A673 (cell line): Measurements from ENCODE around the gene TSSC4. TPM values are rescaled to one million over a fixed set of nuclear protein-coding genes. Genes with fewer than 3 reads are reported as not detected.

Source experiments
- BruUV-seq: library from RNA; stranded (reverse); fragments of 400-500 nt; replicated peaks from 2 replicates; lab custom pipeline; 2021; lab: Mats Ljungman, UMichigan
- CTCF ChIA-PET: fragments of 300-600 bp; sonication (Branson Sonifier 250); formaldehyde crosslinking; loops from one replicate; lab custom pipeline; 2022; ENCODE audit warnings: antibody characterized with exemption; lab: Charles Lee
- POLR2A ChIA-PET: fragments of 300-600 bp; sonication (Branson Sonifier 250); formaldehyde crosslinking; loops from one replicate; lab custom pipeline; 2022; ENCODE audit warnings: antibody characterized with exemption; ENCODE audit not compliant: low non-redundant PET; lab: Charles Lee
- DNase-seq: peaks from one replicate; pipeline ENCODE4 v3.0.0-alpha.2; 2015; ENCODE audit warnings: low spot score
- H3K27ac ChIP-seq: fragments of 200-600 bp; sonication (generic); 2 replicates; pipeline ENCODE4 v1.5.1; 2016; ENCODE audit warnings: mixed run types, low read depth, mild to moderate bottlenecking, mixed read lengths, antibody characterized with exemption, low read length; ENCODE audit not compliant: poor library complexity, severe bottlenecking
- H3K27me3 ChIP-seq: fragments of 200-600 bp; sonication (generic); replicated peaks from 2 replicates; pipeline ENCODE4 v1.6.1; 2017; ENCODE audit warnings: mixed run types, low read depth, mild to moderate bottlenecking, mixed read lengths, antibody characterized with exemption, low read length; ENCODE audit not compliant: insufficient read depth, poor library complexity
- H3K36me3 ChIP-seq: fragments of 200-600 bp; sonication (generic); 2 replicates; pipeline ENCODE4 v1.6.1; 2016; ENCODE audit warnings: mixed run types, mild to moderate bottlenecking, mixed read lengths, antibody characterized with exemption, low read length; ENCODE audit not compliant: insufficient read depth, poor library complexity, severe bottlenecking
- H3K4me1 ChIP-seq: fragments of 200-600 bp; sonication (generic); 2 replicates; pipeline ENCODE4 v1.6.1; 2017; ENCODE audit warnings: mixed run types, mild to moderate bottlenecking, mixed read lengths, antibody characterized with exemption, low read length; ENCODE audit not compliant: insufficient read depth, poor library complexity, severe bottlenecking
- H3K4me3 ChIP-seq: fragments of 200-600 bp; sonication (generic); 2 replicates; pipeline ENCODE4 v1.5.1; 2016; ENCODE audit warnings: low read depth, mixed run types, mild to moderate bottlenecking, mixed read lengths, low read length; ENCODE audit not compliant: poor library complexity, severe bottlenecking
- H3K9me3 ChIP-seq: fragments of 200-600 bp; sonication (generic); 2 replicates; pipeline ENCODE4 v1.6.1; 2016; ENCODE audit warnings: mixed run types, low read depth, mild to moderate bottlenecking, mixed read lengths, antibody characterized with exemption, low read length; ENCODE audit not compliant: poor library complexity, severe bottlenecking
- EZH2 ChIP-seq: fragments of 200-600 bp; sonication (generic); IDR thresholded peaks from 2 replicates; pipeline ENCODE4 v1.6.1; 2017; ENCODE audit warnings: borderline replicate concordance, low read depth, mild to moderate bottlenecking, mixed read lengths, antibody characterized with exemption, low read length; ENCODE audit not compliant: poor library complexity, severe bottlenecking
- intact Hi-C: fragments of 100-400 bp; cut with micrococcal nuclease; formaldehyde crosslinking; loops from one replicate; pipeline ENCODE4 v1.10.0; 2022; ENCODE audit not compliant: unreplicated experiment
- total RNA-seq: library from RNA; stranded (reverse); gene quantifications from 2 replicates; pipeline ENCODE4 v1.2.3, GENCODE V29; 2021
- TF ChIP-seq, protein P1 (sequence below): fragments of 300-800, 200-600 bp; sonication (generic); conservative IDR thresholded peaks from 2 replicates; pipeline ENCODE4 v1.5.1; 2017; ENCODE audit warnings: low read depth, mild to moderate bottlenecking, antibody characterized with exemption, low read length, moderate library complexity, mixed read lengths

TSSC4 gene
- total RNA-seq, 1 experiment from 2014 or later, result 46.8 TPM

DNA sequence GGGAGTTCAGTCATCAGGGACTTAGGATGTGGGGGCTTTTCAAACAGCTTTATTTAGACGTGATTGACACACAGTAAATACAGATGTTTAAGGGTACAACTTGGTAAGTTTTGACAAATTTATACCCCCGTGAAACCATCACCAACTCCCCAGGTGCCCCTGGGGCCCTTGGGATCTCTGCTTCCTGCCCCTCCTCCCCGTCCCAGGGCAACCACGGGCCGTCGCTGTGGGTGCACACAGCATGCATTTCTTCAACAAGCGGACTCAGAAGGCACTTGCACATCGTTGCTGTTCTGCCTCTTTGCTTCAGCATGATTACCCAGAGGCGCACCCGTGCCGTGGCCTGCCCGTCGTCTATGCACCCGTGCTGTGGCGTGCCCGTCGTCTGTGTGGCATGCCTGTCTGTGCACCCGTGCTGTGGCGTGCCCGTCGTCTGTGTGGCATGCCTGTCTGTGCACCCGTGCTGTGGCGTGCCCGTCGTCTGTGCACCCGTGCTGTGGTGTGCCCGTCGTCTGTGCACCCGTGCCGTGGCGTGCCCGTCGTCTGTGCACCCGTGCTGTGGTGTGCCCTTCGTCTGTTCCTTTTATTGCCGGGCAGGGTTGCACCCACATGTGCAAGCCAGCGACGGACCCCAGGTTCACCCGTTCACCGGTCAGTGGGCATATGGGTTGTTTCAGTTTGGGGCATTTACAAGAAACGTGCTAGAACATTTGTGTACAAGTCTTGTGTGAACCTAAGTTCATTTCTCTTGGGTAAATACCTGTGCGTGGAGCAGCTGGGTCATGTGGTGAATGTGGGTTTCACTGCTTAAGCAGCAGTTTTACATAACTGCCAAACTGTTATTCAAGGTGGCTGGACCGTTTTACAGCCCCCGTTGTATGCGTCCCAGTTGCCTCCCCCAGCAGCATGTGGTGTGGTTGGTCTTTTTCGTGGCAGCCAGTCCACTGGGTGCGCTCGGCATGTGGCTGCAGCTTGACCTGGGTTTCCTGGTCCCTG, 15.1 kb upstream of the TSSC4 start:
- BruUV-seq, result no TSS peak
- Histone ChIP-seq H3K4me1 (no peaks in the 10 kb centered on the region), H3K27ac (no peak overlapping the region), H3K9me3 (no peaks in the 10 kb centered on the region), H3K27me3 (no peaks in the 10 kb centered on the region), H3K36me3 (no peaks in the 10 kb centered on the region), H3K4me3 (no peak overlapping the region)
- ChIA-PET POLR2A (no interaction called here), CTCF (no interaction called here)
- intact Hi-C loops, result no loop called here
- TF ChIP-seq, protein P1, sequence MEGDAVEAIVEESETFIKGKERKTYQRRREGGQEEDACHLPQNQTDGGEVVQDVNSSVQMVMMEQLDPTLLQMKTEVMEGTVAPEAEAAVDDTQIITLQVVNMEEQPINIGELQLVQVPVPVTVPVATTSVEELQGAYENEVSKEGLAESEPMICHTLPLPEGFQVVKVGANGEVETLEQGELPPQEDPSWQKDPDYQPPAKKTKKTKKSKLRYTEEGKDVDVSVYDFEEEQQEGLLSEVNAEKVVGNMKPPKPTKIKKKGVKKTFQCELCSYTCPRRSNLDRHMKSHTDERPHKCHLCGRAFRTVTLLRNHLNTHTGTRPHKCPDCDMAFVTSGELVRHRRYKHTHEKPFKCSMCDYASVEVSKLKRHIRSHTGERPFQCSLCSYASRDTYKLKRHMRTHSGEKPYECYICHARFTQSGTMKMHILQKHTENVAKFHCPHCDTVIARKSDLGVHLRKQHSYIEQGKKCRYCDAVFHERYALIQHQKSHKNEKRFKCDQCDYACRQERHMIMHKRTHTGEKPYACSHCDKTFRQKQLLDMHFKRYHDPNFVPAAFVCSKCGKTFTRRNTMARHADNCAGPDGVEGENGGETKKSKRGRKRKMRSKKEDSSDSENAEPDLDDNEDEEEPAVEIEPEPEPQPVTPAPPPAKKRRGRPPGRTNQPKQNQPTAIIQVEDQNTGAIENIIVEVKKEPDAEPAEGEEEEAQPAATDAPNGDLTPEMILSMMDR, result no peak
- TF ChIP-seq EZH2, result no peak
- DNase-seq, result no peak

GRCh38 chr11:2386591-2386990, 14.0 kb upstream of the TSSC4 start:
- Histone ChIP-seq H3K4me1 (no peaks in the 10 kb centered on the region), H3K36me3 (no peaks in the 10 kb centered on the region), H3K27me3 (no peaks in the 10 kb centered on the region), H3K4me3 (no peak overlapping the region), H3K9me3 (no peaks in the 10 kb centered on the region), H3K27ac (no peak overlapping the region)
- DNase-seq, result no peak
- intact Hi-C loops, result no loop called here
- ChIA-PET CTCF (no interaction called here), POLR2A (no interaction called here)
- TF ChIP-seq, protein P1, result no peak
- no TSS peak for BruUV-seq

GRCh38 chr11:2387266-2387987, 13.1 kb upstream of the TSSC4 start:
- H3K27ac ChIP-seq, result no peak overlapping the region
- H3K36me3 ChIP-seq, result no peaks in the 10 kb centered on the region
- H3K27me3 ChIP-seq, result no peaks in the 10 kb centered on the region
- no peaks in the 10 kb centered on the region for H3K9me3 ChIP-seq
- DNase-seq, result no peak
- POLR2A ChIA-PET, result no interaction called here
- no peaks in the 10 kb centered on the region for H3K4me1 ChIP-seq
- H3K4me3 ChIP-seq, result no peak overlapping the region
- CTCF ChIA-PET, result no interaction called here
- TF ChIP-seq, protein P1, result no peak
- TF ChIP-seq EZH2, result no peak
- no TSS peak for BruUV-seq
- intact Hi-C loops, result no loop called here
